Left ventricle myocardium superior (tissue), 1 donor: Measurements from ENCODE around the gene FOXK2. TPM values are rescaled to one million over a fixed set of nuclear protein-coding genes. Genes with fewer than 3 reads are reported as not detected.

Experiments used
- ATAC-seq: fragments of 200-7000 bp; cut with Tn5 transposase; one replicate; pipeline ENCODE4 v1.9.1; 2020; ENCODE audit warnings: mild to moderate bottlenecking, moderate library complexity
- DNase-seq: peaks from one replicate; pipeline ENCODE4 v3.0.0-alpha.2; 2020
- intact Hi-C: fragments of 100-400 bp; cut with micrococcal nuclease; formaldehyde crosslinking; loops from one replicate; pipeline ENCODE4 v1.11.0; 2022
- total RNA-seq: library from RNA; stranded (reverse); fragmentation: NEBNext Ultra II Directional; extraction: Animal tissue kit (Norgen Biotek cat#: 25700); gene quantifications from one replicate; pipeline ENCODE4 v1.2.1, GENCODE V29; 2021
- donor health status: DM: no; HTN: yes; CAD: no; lungs with severe emphysema.

FOXK2 gene
- total RNA-seq, 1 donor from 2014 or later, result 41.5 TPM

DNA sequence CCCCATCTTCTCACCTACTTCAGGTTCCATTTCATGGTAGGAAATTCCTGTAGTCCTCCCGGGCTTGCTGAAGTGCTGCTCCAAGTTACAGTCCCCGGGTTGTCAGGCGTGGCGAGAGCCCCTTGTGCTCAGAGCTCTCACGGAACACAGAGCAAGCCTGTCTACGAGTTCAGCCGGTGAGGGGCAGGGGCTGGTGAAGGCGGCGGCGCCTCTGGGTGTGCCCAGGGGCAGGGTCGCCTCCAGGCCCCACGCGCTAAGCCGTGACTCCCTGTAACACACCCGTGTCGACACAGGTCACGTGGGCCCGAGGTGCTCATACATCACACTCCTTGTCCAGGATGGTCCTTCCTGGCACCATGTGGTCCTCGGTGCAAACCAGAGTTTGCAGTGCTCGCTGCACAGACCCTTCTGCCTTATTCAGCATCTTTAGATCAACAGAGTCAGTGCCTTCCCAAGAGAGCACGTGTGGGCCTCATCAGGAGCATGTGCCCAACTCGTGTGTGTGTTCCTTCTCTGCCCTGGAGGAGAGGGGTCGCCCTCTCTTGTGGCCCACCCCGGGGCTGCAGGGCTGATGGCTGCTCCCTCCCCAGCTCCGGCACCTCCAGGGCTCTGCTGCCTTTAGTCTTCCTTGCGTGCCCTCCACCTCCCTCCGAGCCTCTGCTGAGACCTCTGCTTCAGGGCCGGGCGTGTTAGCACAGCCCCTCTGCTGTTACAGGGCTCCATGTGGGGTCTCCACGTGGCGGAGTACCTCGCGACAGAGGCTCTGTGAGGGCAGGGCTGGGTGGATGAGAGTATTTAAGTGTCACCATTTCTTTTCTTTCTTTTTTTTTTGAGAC is 77.5 kb downstream of the FOXK2 start:
- no peak for ATAC-seq
- DNase-seq, result no peak
- intact Hi-C loops, result no loop called here

DNA sequence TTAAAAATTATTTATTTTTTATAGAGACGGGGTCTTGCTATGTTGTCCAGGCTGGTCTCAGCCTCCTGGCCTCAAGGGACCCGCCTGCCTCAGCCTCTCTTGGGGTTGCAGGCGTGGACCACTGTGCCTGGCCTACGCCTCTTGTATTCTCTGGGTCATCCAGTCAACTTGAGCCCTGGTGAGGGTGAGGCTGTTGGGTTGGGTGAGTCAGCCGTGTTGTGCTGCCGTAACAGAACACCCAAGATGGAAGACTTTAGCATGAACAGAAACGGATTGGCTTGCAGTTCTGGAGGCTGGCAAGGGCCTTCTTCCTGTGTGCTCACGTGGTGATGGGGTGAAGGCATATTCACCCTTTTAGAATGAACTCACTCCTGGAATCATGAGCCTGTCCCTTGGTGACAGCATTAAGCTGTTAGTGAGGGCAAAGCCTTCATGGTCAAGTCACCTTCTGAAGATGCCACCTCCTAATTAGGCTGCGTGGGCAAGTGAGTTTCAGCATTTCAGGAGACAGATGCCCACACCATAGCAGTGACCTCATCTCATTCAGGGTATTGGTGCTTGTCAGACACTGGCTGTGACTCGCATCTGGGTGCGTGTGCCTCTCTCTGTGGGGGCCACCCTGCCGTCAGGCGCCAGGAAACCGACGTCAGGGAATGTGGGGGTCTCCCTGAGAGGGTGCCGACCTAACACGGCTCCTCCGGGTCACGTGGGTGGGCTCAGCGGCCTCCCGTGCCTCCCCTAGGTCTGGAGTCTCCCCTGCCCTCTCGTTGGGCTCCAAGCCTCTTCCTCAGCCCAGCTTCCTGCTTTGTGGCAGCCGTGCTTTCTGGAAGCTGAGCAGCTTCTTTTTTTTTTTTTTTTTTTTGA is 79.0 kb downstream of the FOXK2 start:
- intact Hi-C loops, result no loop called here
- peak; percentile 28 for DNase-seq
- ATAC-seq, result no peak

DNA sequence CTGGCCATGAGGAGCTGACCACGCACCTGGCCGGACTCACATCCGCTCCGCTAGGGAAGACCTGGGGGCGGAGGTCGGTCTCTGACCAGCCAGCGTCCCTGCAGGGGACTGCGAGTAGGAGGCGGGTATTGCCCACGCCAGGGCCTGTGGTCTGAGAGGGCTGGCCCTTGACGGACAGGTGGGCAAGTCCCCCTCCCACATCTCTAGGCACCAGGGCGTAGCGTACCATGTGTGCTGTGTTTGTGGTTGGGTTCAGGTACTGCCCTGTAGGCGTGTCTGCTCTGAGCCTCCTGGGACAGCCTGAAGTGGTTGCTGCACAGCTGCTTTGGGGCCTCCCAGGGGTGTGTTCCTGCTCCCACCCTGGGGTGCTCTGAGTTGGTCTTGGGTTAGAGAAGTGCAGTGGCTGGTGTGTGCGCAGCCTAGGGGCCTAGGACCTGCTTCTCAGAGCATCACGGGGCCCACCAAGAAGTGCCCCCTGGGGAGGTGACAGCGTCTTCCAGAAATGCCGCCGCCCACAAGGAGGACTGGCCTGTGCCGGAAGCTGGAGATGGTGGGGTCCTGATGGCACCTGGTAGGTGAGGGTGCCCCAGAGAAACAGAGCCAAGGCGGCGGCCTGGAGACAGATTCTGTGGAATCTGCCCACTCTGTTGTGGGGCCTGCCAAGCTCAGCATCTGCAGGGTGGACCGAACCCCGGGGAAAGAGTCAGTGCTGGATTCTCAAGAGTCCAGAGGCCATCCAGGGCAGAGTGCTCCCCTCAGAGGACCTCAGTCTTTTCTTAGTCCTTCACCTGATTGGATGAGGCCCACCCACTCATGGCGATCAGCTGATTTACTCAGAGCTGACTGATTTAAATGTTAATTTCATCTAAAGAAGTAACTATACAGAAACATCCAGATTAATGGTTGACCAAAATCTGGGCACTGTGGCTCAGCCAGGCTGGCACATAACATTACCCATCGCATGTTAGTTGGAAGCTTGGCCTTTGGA is 80.4 kb downstream of the FOXK2 start:
- intact Hi-C loops, result no loop called here
- ATAC-seq, result peak; percentile 22
- DNase-seq, result peak; percentile 33

DNA sequence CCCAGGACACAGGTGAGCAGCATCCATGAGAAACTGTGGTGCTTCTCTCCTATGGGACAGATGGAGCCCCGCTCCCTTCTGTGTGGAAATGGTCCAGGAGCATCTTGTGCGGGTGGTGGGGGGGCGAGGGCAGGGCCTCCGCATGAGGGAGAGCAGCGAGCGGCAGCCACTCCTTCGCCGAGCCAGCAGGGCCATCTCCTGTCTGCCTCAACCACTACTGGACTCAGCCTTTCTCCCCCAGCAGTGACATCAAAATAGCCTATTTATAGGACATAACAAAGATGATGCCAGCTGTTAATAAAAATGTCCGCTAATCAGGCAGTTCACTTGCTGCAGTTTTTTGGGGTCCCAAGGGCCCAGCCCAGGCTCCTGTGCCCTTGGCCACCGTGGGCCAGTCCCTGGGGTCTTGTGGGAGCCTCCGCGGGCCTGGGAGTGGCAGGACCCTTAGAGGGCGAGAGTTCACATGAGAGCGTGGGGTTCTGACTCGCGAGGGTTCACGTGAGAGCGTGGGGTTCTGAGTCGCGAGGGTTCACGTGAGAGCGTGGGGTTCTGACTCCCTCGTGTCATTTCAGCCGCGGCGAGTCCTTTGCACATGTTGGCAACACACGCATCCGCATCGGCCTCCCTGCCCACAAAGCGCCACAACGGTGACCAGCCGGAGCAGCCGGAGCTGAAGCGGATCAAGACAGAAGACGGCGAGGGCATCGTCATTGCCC is 81.4 kb downstream of the FOXK2 start:
- intact Hi-C loops, result no loop called here
- DNase-seq, result no peak
- peak; percentile 63 for ATAC-seq

DNA sequence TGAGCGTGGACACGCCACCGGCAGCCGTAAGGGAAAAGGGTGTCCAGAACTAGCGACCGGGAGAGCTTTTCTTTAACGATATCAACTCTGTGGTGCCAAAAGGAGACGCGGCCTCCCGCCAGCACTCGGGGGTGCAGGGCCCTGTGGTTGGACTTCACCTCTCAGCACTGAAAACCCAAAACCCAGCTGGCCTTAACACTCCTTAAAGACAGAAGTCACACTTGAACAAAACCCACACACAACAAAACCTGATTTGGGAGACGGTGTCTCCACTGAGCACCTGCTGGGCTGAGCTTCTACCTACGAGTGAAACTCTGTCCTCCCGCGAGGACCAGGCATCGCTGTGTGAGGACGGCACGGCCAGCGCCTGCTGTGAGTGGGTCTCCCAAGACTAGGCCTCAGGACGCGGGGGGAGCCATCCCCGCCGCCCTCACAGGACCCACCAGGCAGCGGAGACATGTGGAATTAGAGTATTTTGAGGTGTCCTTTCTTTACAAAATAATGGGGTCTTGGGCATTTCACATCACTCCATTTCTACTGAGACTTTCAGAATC is 82.0 kb downstream of the FOXK2 start:
- DNase-seq (no peak), ATAC-seq (no peak)
- intact Hi-C loops, result no loop called here

DNA sequence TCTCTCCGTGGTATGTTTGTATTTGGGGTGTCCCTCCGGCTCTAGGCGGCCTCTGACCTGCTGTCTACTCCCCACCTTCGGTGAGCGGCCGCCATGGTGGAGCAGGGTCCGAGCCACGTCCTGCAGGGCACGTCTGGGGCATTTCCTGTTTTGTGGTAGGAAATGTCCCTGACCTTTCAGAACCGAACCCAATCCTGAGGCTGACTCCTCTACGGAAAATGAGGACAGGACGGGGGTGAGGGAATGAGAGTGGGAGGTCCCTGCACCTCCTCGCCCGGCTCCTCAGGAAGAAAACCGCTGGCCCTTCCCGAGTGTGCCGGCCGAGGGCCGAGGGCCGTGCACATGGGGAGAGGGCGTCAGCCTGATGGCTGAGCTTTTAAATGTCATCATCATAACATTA is 83.0 kb downstream of the FOXK2 start:
- no peak for DNase-seq
- intact Hi-C loops, result no loop called here

DNA sequence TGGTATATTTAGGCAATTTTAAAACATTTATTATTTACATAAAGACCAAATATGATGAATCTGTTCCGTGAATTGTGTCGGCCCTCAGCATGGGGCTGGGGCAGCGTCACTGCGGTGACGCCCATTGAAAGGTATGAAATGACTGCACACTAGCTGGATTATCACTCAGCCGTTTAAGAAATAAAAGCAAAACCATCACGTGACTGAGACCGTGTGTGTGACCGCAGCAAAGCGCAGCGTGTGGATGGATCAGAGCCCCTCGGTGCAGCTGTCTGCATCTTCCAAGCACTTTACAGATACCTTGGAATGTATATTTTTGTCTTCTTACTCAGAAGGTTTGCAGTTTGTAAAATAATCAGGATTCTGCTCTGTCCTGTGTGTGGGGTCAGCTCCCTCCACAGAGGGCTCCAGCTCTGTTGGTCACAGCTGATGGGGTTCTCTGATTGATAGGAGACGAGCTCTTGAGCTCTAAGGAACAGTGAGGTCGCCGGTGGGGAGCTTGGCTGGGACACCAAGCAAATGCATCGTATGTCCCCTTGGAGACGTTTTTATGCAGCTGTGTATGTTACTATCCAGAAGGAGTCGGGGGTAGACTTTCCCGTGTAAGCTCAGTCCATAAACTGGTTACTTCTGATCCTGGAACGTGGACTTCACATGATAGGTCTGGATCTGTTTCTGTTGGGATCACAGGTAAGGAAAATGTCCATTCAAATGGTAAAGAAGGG is 83.6 kb downstream of the FOXK2 start:
- intact Hi-C loops, result no loop called here
- no peak for ATAC-seq
- DNase-seq, result no peak

More for the DNA sequence above, 83.0 kb downstream of the FOXK2 start:
- ATAC-seq, result no peak

DNA sequence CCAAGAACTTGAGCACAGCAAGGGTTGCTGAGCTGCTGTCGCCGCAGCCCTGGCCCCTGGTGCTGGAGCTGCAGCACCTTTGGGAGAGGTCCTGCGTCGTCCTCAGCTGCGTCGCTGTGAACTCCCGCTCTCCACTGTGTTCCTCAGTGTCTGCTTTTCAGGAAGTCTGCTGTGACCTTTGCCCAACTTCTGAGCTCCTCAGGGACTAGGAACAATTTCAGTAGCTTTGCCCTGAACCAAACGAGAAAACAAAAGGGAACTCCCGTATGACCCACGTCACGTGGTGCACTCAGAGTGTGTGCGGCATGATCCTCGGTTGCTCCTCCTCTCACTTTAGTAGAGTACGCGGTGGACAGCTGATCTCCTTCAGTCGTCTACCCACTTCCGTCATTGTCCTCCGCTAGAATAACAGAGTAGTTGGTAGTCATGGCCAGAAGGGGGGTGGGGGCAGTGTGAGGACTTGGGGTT is 84.5 kb downstream of the FOXK2 start:
- intact Hi-C loops, result no loop called here
- peak; percentile 62 for ATAC-seq
- DNase-seq, result peak; percentile 66

DNA sequence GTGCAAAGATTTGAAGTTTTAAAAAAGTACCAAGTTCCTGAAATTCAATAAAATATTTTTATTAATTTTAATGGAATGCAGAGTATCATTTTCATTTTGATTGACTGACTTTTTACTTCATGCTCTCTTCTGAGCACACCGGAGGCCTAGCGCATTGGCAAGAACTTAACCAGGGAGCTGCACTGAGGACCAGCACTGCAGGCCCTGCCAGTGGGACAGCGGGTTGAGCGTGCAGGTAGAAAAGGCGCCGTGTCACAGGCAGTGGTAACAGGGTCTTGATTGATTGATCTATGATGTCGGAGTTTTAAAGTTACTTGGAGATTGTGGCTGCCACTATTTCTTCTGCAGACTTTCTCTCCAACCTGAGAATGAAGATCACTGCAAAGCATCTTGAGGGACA is 85.0 kb downstream of the FOXK2 start:
- no peak for DNase-seq
- intact Hi-C loops, result no loop called here
- no peak for ATAC-seq

DNA sequence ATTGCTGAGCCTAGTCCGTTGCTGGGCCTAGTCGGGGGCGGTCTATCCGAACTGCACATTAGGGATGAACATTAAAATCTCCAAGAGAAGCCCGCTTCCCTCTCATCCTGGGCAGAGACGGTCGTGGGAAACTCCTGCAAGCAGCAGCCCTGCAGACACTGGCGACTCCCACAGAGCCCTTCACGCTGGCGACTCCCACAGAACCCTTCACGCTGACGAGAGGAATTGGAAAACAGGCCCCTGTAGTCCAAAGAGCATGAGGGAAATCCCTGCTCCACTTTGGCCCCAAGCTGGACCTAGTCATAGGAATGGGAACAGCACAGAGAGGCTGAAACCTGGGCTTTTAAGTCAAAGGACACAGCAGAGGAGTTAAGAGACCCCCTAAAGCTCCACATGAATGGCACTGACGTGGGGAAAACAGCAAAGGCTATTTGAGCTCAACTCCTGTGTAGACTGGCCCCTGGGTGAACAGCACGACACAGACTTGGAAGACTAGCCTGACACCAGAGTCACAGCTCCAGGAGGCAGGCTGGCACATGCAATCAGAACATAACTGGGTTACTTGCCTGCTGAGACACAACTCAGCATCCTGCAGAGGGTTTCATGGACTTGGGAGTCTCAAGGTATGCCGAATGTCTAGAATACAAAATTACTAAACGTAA is 86.5 kb downstream of the FOXK2 start:
- intact Hi-C loops, result no loop called here
- ATAC-seq (no peak), DNase-seq (no peak)

DNA sequence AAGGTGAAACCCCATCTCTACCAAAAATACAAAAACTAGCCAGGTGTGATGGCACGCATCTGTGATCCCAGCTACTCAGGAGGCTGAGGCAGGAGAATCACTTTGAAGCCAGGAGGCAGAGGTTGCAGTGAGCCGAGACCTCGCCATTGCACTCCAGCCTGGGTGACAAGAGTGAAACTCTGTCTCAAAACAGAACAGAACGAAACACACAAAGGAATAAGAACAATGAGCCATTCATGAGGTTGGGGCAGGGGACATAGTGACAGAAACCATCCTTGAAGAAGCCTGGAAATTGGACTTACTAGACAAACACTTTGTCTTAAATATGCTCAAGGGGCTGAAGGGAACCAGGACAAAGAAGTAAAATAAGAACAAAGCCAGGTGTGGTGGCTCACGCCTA is 89.3 kb downstream of the FOXK2 start:
- DNase-seq, result no peak
- intact Hi-C loops, result no loop called here

DNA sequence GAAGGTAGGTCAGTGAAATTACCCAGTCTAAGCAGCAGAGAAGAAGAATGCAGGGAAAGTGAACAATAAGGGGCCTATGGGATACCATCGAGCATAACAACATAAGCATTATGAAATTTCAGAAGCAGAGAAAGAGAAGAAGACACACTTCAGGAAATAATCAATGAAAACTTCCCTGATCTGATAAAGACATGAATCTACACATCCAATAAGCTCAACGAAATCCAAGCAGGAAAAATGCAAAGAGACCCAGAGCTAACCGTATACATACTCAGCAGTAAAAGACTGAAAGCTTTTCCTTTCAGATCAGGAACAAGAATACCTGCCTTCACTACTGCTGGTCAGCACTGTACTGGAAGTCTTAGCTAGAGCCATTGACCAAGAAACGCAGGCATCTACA is 90.1 kb downstream of the FOXK2 start:
- intact Hi-C loops, result no loop called here
- ATAC-seq (no peak), DNase-seq (no peak)

More for the DNA sequence above, 89.3 kb downstream of the FOXK2 start:
- ATAC-seq, result no peak

DNA sequence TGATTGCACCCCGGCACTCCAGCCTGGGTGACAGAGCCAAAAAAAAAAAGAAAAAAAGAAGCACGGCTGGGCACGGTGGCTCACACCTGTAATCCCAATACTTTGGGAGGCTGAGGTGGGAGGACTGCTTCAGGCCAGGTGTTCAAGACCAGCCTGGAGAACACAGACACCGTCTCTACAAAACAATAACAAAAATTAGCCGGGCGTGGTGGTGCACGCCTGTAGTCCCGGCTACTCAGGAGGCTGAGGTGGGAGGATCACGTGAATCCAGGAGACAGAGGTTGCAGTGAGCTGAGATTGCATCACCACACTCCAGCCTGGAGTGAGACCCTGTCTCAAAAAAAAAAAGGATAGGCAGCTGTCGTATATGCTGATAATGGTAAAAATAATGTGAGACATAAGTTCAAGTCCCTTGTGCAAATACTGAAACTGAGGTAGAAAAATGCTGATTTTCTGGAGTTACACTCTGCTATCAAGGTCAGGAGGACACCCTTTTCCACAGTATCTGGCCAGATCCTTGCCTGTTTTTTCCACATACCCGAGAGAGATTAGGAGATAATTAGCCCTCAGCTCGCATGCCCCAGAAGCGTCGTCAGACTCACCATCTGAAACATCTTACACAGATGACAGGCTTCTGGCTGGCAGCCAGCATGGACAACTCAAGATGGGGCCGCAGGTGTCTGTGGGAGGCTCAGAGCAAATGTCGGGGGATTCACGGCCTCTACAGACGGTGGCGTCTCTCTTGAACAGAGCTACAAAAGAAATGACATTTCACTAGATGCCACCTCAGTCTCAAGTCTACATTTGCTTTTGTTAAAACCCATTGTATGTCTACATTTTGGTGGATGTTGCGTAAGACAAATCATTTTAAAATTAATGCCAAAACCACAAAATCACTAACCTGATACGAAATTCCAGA is 91.9 kb downstream of the FOXK2 start:
- ATAC-seq, result peak; percentile 16
- peak; percentile 69 for DNase-seq
- intact Hi-C loops, result no loop called here

DNA sequence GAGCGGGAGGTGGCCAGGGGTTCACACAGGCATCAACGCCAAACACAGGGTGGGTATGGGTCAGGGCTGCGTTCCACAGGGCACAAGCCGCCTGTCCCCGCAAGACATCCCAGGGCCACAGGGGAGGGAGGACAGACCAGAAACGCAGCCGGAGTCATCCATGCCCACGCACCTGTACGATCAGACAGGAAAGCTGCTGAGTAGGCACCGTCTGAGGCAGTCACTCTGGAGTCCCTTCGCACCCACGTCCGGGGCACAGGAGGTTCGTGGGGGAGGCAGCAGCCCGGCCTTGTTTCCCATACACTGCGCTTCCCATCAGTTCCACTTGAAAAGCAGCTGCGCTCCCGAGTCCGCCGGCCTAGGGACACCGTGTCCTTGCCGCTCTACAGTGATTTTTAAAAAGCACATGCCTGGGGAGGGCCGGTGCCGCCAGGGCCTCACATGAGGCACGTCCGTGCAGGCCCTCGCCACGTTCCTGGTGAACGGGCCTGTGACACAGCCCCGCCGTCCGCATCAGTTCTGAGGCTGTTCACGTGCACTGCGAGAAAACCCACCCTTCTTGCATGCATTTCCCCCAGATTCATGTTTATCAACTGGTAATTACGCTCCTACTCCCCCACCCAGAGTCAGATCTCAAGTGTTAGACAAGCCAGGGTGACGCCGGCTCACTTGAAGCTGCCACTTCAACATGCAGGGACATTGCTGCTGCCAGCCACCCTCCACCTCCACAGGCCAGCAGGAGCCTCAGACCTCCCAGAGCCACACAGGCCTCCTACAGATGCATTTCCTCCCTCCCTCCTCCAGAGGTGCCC is 94.0 kb downstream of the FOXK2 start:
- DNase-seq (peak; percentile 74), ATAC-seq (peak; percentile 82)
- intact Hi-C loops, result no loop called here

DNA sequence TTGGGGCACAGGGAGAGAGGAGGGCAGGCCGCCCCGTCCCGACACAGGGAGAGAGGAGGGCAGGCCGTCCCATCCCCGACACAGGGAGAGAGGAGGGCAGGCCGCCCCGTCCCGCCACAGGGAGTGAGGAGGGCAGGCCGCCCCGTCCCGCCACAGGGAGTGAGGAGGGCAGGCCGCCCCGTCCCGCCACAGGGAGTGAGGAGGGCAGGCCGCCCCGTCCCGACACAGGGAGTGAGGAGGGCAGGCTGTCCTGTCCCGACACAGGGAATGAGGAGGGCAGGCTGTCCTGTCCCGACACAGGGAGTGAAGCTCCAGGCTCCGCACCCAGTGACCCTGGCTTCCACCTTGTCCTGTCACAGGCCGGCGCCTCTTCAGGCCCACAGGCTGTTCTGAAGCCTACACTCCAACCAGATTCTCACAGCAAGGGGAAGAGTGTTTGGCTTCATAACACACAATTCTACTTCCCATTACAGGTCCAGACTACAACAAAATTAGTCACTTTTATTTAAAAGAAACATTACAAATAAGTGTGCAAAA is 94.6 kb downstream of the FOXK2 start:
- DNase-seq, result no peak
- intact Hi-C loops, result no loop called here
- no peak for ATAC-seq
